HG03280 (cell line): ENCODE data around the gene NFKBIL1.
"Not testable (repeated sequence)": the region's sequence is repeated elsewhere in the genome, so short reads cannot be mapped to it uniquely, and the experiment has no call there.

ENCODE experiments used
- ATAC-seq: cut with Tn5 transposase; IDR thresholded peaks from one replicate; pipeline ENCODE4 v1.9.1; 2021; ENCODE audit warnings: mild to moderate bottlenecking, moderate library complexity; ENCODE audit not compliant: unreplicated experiment

The NFKBIL1 gene

GRCh38 chr6:31579546-31580437, 32.4 kb downstream of the NFKBIL1 start:
- ATAC-seq = no peak

GRCh38 chr6:31580438-31580740, 33.0 kb downstream of the NFKBIL1 start:
- no peak for ATAC-seq

DNA sequence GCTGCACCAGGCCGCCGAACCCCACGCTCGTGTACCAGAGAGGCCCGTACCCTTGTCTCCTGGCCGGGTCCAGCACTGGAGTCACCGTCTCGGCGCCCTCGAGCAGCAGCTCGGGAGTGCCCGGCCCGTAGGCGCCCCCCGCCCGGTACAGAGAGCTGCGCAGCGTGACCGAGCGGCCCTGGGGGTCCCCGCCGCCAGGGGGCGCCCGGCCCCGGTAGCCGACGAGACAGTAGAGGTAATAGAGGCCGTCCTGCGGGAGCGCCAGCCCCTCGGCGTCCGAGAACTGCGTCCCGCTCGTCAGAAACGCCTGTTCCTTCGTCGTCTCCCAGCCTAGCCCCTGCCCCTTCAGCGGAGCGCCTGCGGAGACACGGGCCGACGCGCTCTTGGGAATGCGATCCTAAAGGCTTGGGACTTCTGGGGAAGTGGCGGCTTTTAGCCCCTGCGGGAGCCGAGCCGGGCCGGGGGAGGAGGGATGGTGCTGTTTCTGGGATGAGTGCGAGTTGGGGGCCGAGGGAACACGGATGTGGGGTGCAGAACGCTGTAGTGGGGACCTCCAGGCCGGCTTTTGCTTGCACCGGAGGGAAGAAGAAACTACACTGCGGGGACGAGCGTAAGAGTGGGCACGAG, 33.5 kb downstream of the NFKBIL1 start:
- ATAC-seq = peak; percentile 66

DNA sequence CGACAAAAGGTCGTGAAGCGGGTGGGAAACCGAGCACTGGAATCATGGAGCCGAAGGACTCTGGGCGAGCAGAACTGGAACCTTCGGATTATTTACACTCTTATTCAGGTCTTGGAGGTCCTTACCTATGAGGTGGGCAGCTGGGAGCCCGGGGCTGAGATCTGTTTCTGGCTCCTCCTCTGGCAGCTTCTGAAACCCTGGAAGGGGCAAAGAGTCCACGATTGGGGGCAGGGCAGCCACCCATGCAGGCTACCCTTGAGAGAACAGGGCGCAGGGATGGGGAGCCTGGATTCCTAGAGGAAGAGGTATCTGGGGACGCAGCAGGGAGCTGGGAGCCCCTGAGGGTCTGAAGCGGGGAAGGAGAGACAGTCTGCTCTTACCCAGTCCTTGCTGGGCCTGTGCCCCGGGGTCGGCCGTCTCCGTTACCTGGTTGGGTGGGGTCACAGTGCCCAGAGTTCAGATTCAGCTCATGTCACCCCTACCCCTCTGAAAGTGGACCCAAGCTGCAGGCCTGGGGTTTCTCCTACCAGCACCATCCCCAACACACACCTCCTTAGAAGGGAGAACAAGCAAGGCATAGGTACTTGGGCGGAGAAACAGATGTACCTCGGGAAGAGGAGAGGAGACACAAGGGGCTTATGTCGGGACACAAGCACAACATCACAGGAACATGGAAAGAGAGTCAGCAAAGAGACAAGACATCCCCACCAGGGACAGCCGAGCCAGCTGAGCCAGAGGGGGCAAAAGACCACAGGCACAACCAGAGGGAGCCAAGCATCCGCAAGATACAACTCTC, 34.2 kb downstream of the NFKBIL1 start:
- no peak for ATAC-seq

DNA sequence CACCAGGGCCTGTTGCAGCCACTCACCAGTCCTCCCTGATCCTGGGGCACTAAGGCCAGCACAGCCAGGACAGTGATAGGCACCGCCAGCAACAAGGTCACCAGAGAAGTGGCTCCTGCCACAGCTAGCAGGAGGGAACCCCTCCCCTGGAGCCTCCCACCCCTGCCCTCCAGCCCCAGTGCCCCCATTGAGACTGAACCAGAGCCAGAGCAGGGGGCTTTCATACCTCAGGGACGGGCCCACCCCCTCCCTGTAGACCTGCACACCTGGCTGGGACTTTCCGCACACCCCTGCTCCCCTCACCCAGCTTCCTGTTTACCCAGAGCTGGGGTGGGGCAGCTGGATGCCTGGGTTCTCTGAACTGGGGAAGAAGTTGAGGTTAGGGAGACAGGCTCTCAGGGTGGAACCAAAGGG, 34.8 kb downstream of the NFKBIL1 start, which contains the start of gene LTB:
Gene LTB, minus strand, starts transcription at position 195 of the 414 bp plus-strand sequence. Its CDS starts 7 bp downstream, at position 188.
- ATAC-seq = no peak

DNA sequence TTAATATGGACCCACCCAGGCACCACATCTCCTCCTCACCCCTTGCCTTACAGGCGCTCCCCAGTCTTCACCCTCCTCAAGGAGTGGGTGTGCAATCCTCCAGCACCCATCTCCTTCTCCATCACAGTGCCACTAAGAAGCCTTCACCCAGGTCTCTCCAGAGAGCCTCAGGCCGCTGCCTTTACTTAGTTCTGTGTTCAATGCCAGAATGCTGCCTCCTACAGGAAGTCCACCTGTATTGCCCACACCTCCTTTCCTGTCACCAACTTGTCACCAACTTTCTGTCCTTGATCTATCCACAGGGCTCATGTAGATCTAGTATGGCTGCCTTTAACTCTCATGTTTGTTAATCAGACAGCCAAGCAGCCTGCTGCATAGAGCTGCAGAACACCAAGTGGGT, 38.1 kb downstream of the NFKBIL1 start:
- no peak for ATAC-seq

- ATAC-seq = no peak
Measured at GRCh38 chr6:31586008-31586407, 38.6 kb downstream of the NFKBIL1 start, which contains the start of gene LST1. LST1 (plus strand) TSS chr6:31586277; CDS start chr6:31587300, 1,023 bp downstream.

- ATAC-seq = no peak
Measured at GRCh38 chr6:31586599-31587281, 39.3 kb downstream of the NFKBIL1 start.

DNA sequence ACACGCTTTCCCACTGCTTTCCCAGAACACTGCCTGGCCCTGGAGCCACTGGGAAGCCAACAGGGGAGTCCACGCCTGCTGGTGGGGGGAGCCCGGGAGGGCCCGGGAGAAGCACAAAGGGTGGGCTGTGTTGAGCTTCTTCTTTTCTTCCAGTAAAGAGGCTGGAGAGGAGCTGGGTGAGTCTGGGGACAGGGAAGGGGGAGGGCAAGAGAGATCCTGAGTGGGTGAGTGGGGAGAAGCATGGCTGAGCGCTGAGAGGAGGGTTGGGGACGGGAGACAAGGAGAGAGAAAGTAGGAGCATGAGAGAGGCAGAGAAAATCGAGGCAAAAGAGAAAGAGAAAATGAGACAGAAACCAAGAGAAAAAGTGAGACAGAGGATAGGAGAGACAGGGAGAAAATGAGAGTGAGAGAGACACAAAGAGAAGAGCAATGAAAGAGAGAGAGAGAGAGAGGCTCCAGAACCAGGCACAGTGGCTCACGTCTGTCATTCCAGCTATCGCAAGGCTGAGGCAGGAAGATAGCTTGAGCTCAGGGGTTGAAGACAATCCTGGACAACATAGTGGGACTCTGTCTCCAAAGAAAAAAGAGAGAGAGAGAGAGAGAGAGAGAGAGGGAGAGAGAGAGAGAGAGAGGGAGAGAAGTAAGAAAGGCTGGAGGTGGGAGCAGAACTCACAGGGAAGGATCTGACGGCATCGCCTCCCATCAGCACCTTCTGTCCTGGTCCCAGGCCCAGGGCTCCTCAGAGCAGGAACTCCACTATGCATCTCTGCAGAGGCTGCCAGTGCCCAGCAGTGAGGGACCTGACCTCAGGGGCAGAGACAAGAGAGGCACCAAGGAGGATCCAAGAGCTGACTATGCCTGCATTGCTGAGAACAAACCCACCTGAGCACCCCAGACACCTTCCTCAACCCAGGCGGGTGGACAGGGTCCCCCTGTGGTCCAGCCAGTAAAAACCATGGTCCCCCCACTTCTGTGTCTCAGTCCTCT, 40.7 kb downstream of the NFKBIL1 start:
- ATAC-seq = no peak

DNA sequence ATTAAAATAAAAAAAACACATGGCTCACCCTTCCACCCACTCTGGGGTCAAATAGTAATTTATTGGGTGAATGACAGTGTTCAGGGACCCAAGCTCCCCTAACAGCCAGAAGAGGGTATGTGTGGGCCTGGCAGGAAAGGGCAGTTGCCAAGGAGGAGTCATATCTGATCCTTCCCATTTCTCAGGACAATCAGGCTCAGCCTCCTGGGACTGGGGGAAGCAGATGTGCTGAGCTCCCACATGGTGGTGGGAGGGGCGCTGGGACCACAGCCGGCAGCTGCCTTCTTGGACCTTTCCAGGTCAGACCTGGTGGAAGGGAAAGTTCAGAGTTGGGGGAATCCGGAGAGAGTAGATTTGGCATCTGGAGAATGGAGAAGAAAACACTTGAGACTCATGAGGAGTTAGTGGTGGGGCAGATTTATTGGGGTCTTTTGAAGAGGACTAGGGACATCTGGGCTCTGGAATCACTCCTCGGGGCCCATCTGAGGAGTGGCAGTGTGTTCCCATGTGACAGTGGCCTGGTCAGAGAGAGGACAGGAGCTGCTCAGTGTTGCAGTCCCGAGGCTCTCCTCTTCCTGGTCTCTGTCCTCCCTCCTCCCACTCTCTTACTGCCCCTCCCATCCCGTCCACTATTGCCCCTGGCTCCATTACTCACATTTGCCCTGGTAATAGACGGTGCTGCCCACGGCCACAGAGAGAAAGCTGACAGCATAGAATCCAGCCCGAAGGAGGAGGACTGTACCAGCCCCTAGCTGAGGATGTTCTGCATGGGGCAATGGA, 41.7 kb downstream of the NFKBIL1 start:
- ATAC-seq = no peak

GRCh38 chr6:31590691-31591090, 43.3 kb downstream of the NFKBIL1 start:
- ATAC-seq = not testable (repeated sequence)

GRCh38 chr6:31592396-31592771, 45.0 kb downstream of the NFKBIL1 start:
- no peak for ATAC-seq

DNA sequence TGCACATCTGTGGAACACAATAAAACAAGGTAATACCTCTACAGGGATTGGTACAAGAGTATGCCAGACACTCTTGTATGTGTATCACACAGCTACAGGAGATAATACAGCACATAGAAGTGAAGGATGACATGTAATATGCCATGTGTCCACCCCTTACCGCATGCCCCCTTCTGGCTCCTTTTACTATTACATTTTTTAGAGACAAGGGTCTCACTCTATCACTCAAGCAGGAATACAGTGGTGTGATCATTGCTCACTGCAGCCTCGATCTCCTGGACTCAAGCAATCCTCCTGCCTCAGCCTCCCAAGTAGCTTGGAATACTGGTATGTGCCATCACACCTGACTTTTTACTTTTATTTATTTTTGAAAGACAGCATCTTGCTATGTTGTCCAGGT, 49.6 kb downstream of the NFKBIL1 start:
- ATAC-seq = no peak

DNA sequence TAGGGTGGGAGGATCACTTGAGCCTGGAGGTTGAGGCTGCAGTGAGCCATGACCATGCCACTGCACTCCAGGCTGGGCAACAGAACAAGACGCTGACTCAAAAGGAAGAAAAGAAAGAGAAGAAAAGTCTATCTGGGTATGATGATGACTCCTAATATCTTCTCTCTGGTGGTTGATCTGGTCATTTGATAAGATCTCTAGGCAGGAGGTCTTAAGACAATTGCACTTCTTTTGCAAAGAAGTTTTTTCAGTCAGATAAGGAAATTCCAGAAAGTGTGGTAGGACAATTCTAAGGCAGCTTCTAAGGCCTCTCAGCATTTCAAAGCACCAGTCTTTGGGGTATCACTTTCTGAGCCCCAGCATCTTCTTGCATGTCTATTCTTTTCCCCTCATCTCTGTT, 59.9 kb downstream of the NFKBIL1 start:
- no peak for ATAC-seq
